HG03175 (cell line): ENCODE data around the gene NAA38.
"Not testable (repeated sequence)": the region's sequence is repeated elsewhere in the genome, so short reads cannot be mapped to it uniquely, and the experiment has no call there.

Experiments used
- ATAC-seq: cut with Tn5 transposase; IDR thresholded peaks from one replicate; pipeline ENCODE4 v1.9.1; 2021; ENCODE audit warnings: mild to moderate bottlenecking, moderate library complexity; ENCODE audit not compliant: unreplicated experiment

Gene NAA38

GRCh38 chr17:7882068-7882467 lies 24.7 kb upstream of the NAA38 start:
- no peak for ATAC-seq

- no peak for ATAC-seq
Measured at GRCh38 chr17:7881276-7882054, 24.1 kb upstream of the NAA38 start.

- ATAC-seq: no peak
Measured at GRCh38 chr17:7880076-7880868, 22.9 kb upstream of the NAA38 start.

- ATAC-seq: no peak
Measured at GRCh38 chr17:7878234-7878633, 20.9 kb upstream of the NAA38 start.

DNA sequence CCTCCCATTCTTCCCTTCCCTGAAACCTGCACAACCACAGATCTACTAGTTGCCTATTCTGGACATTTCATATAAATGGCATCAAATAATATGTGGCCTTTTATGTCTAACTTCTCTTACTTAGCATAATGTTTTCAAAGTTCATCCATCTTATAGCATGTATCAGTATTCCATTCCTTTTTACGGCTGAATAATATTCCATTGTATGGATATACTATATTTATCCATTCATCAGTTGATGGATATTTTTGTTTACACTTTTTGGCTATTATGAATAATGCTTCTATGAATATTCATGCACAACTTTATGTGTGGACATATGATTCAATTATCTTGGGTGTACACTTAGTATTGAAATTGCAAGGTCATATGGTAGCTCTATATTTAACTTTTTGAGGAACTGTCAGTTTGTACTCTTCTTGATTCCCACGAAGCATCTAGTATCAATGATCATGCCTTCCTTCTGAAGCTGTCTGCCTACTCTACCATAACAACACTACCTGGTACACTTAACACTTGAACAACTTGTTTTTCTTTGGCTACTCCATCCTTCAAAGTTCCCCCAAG lies 18.5 kb upstream of the NAA38 start:
- ATAC-seq: no peak

- no peak for ATAC-seq
Measured at GRCh38 chr17:7873051-7873450, 15.7 kb upstream of the NAA38 start.

DNA sequence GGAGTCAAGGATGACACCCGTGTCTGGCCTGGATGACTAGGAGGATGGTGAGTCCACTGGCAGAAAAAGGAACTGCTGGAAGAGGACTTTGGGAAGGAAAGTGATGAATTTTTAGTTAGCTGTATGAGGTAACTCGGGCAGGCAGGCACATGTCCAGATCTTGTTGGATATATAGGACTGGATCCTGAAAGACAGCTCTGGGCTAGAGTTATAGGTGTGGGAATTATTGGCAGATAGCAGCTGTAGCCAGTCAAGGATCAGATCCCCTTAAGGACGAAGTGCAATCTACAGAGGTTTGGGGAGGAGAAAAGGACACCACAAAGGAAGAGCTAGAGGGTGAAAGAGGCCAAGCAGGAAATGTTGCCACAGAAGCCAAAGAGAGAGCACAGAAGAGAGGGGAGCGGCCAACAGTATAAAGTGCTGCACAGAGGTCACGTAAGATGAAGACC lies 10.5 kb upstream of the NAA38 start:
- no peak for ATAC-seq

- no peak for ATAC-seq
Measured at GRCh38 chr17:7864995-7865650, 7.8 kb upstream of the NAA38 start.

- ATAC-seq: not testable (repeated sequence)
Measured at GRCh38 chr17:7864384-7864783, 7.0 kb upstream of the NAA38 start.

GRCh38 chr17:7862692-7863437 lies 5.5 kb upstream of the NAA38 start:
- no peak for ATAC-seq

GRCh38 chr17:7859028-7859427 lies 1.7 kb upstream of the NAA38 start:
- ATAC-seq: no peak

DNA sequence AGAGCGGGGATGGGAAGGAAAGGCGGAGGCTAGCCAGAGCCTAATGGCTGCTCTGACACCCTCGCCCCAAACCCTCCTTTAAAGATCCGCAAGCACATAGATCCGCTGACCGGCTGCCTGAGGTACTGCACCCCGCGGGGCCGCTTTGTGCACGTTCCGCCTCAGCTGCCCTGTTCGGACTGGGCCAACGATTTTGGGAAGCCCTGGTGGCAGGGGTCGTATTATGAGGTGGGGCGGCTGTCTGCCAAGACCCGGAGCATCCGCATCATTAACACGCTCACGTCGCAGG lies 1.1 kb upstream of the NAA38 start:
- no peak for ATAC-seq

DNA sequence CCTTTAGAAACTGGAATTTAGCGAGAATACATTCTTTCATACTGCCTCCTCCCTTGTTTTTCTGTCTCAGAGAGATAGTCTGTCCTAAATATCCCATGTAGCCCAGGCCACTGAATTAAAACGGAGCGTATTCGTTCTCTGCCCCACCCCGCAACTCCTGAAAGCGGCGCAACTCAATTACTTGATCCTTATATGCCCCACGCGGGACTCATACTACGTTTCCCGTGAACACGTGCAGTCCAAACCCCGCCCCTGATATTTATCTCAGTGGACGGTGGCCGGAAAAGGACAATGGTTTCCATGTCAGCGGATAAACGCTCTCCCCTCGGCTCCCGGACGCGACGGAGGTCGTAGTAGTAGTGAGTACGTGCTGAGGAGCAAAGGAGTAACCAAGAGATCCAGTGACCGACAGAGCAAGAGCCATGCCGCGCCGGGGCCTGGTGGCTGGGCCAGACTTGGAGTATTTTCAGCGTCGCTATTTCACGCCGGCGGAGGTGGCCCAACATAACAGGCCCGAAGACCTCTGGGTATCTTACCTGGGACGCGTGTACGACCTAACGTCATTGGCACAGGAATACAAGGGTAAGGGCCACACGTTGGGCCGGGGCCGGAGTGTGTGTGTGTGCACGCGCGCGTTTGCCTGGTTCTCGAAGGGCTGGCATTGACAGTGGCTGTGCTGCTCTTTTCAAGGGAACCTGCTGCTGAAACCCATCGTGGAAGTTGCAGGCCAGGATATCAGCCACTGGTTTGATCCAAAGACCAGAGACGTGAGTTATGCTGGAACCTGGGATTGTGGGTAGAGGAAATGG lies 558 bp upstream of the NAA38 start, which contains the start of gene CYB5D1:
Gene CYB5D1 (plus strand): TSS at position 291 of the 809 bp plus-strand sequence. CDS start 132 bp downstream, at position 423.
- ATAC-seq: peak; percentile 41

DNA sequence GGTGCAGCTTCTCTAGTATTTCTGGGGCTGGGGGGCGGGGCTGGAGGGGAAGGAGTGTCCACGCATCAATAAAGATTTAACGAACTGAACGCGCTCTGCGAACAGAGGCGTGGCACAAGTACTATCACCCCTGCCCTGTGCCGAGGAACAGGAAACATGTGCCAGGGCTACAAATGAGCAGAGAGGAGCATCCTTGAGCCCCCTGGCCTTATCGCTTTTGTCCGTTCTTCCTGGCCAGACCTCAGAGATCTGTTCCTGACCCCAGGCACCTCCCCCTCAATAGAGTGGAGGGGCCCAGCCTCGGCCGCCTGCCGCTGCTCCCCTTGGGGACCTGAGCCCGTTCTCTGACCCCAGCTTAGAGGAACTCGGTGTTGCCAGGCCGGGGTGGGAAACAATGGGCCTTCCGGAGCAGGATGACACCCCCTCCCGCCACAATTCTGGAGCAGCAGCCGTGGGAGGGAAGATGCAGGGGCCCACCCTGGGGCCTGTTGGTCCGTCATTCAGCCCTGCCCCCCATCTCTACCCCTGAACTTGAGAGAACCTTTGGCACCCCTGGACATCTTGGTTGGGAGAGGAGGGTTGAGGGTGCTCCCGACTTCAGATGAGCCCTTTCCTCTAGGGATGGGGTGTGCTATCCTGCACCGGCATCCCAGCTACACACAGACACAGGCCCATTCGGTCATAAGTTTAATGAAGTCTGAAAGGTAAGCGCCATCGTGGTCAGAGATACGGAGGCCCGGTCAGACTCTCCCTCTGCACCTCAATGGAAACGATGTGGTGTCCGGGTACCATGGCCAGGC lies 1.1 kb downstream of the NAA38 start:
- no peak for ATAC-seq

- ATAC-seq: no peak
Measured at GRCh38 chr17:7855660-7856010, 1.7 kb downstream of the NAA38 start.

DNA sequence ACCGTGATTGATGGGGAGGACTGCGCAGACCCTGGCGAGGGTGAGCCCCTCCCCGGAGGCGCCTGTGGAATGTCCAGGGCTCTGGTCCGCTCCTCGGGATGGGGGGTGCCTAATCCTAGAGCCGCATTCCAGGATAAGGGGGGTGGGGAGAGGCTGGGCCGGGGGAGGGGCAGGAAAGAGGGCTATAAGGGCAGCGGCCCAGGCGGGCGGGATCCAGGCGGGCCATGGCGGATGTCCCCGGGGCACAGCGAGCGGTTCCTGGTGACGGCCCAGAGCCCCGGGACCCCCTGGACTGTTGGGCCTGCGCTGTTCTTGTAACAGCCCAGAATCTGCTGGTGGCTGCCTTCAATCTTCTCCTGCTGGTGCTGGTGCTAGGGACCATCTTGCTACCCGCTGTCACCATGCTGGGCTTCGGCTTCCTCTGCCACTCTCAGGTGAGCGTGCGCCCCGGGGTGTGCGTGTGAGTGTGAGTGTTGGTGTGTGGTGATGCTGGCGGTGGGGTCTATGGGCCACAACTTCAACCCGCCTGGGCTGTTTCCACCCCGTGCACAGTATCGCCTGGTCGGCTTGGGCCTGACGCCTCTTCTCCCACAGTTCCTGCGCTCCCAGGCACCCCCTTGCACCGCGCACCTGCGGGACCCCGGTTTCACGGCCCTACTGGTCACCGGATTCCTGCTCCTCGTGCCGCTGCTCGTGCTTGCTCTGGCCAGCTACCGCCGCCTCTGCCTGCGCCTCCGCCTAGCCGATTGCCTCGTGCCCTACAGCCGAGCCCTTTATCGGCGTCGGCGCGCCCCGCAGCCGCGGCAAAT lies 2.3 kb downstream of the NAA38 start, which contains the start of gene TMEM88:
Gene TMEM88 (plus strand): TSS at position 216 of the 809 bp plus-strand sequence. CDS start 9 bp downstream, at position 225.
- ATAC-seq: no peak

GRCh38 chr17:7854078-7854777 lies 3.1 kb downstream of the NAA38 start:
- no peak for ATAC-seq

DNA sequence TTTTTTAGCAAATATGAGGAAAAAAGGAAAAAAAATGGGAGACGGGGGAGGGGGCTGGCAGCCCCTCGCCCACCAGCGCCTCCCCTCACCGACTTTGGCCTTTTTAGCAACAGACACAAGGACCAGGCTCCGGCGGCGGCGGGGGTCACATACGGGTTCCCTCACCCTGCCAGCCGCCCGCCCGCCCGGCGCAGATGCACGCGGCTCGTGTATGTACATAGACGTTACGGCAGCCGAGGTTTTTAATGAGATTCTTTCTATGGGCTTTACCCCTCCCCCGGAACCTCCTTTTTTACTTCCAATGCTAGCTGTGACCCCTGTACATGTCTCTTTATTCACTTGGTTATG lies 3.7 kb downstream of the NAA38 start:
- ATAC-seq: no peak
